PC-9 (cell line): ENCODE results near the gene NEB.

ENCODE experiments used
- CTCF ChIP-seq: fragments of 200-600 bp; sonication (generic); conservative IDR thresholded peaks from 2 replicates; pipeline ENCODE4 v1.6.1; 2017; ENCODE audit warnings: mixed run types, antibody characterized with exemption, mild to moderate bottlenecking, moderate library complexity
- EZH2 ChIP-seq: fragments of 200-600 bp; sonication (generic); IDR thresholded peaks from 2 replicates; pipeline ENCODE4 v1.8.0; 2017; ENCODE audit warnings: antibody characterized with exemption, low read depth

DNA sequence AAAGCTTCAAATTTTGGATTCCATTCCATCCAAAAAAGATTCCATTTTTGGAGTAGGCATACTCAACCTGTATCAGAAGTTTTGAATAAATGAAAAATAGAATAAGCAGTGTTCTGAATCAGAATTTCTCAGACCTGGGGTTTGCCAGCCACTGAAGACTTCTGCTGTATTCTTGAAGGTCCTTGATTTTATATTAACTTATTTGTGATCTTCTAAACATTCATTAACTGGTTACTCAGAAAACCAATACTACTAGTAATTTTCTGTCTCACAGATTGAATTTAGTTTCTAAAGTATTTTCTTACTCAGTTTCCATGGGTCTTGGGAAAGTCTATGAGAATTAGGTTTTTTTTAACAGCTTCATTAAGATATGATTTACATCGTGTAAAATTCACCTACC is 263.7 kb downstream of the NEB start:
- TF ChIP-seq CTCF (no peak), EZH2 (no peak)
